GM23338 (cell line): ENCODE results near the gene PSMA1. TPM values are rescaled to one million over a fixed set of nuclear protein-coding genes. Genes with fewer than 3 reads are reported as not detected.
"Not testable (repeated sequence)": the region's sequence is repeated elsewhere in the genome, so short reads cannot be mapped to it uniquely, and the experiment has no call there.

Source experiments
- ATAC-seq: fragments of 200-7000 bp; cut with Tn5 transposase; 3 replicates; pipeline ENCODE4 v1.9.1; 2020
- DNase-seq: peaks from one replicate; pipeline ENCODE4 v3.0.0-alpha.2; 2015; ENCODE audit warnings: low spot score
- H2AFZ ChIP-seq: fragments of 200-600 bp; sonication (generic); 2 replicates; pipeline ENCODE4 v1.8.0; 2016; ENCODE audit warnings: antibody characterized with exemption, mild to moderate bottlenecking, moderate library complexity
- H3F3A ChIP-seq: fragments of 200-600 bp; sonication (generic); replicated peaks from 2 replicates; pipeline ENCODE4 v1.8.0; 2017; ENCODE audit warnings: antibody characterized with exemption, mixed run types, low read depth
- H3K27ac ChIP-seq: fragments of 200-600 bp; sonication (generic); 2 replicates; pipeline ENCODE4 v1.6.1; 2016; ENCODE audit warnings: low read depth
- H3K27me3 ChIP-seq: fragments of 200-600 bp; sonication (generic); 2 replicates; pipeline ENCODE4 v1.8.0; 2016; ENCODE audit warnings: mild to moderate bottlenecking, mixed run types, moderate library complexity; ENCODE audit not compliant: insufficient read depth
- H3K36me3 ChIP-seq: fragments of 200-600 bp; sonication (generic); 2 replicates; pipeline ENCODE4 v1.8.0; 2016; ENCODE audit warnings: mild to moderate bottlenecking; ENCODE audit not compliant: insufficient read depth
- H3K4me1 ChIP-seq: fragments of 200-600 bp; sonication (generic); 2 replicates; pipeline ENCODE4 v1.8.0; 2016; ENCODE audit warnings: mild to moderate bottlenecking, moderate library complexity; ENCODE audit not compliant: insufficient read depth
- H3K4me2 ChIP-seq: fragments of 200-600 bp; sonication (generic); 2 replicates; pipeline ENCODE4 v1.7.1; 2017; ENCODE audit warnings: mixed run types
- H3K4me3 ChIP-seq: fragments of 200-600 bp; sonication (generic); 2 replicates; pipeline ENCODE4 v1.6.1; 2016; ENCODE audit warnings: mixed run types
- H3K79me2 ChIP-seq: fragments of 200-600 bp; sonication (generic); replicated peaks from 2 replicates; pipeline ENCODE4 v1.8.0; 2017; ENCODE audit warnings: mild to moderate bottlenecking; ENCODE audit not compliant: insufficient read depth
- H3K9me2 ChIP-seq: fragments of 200-600 bp; sonication (generic); 2 replicates; pipeline ENCODE4 v1.8.0; 2017; ENCODE audit not compliant: insufficient read depth
- H4K20me1 ChIP-seq: fragments of 200-600 bp; sonication (generic); replicated peaks from 2 replicates; pipeline ENCODE4 v1.8.0; 2017; ENCODE audit warnings: mild to moderate bottlenecking; ENCODE audit not compliant: insufficient read depth
- H3K27ac Mint-ChIP-seq: 2 replicates; pipeline ENCODE4 v1.8.0; 2020; ENCODE audit warnings: inconsistent platforms, mild to moderate bottlenecking, moderate library complexity, mixed read lengths
- H3K27me3 Mint-ChIP-seq: 3 replicates; pipeline ENCODE4 v1.8.0; 2022; ENCODE audit warnings: low read depth, mild to moderate bottlenecking, moderate library complexity, mixed read lengths, inconsistent platforms; ENCODE audit not compliant: insufficient read depth, poor library complexity
- H3K36me3 Mint-ChIP-seq: 3 replicates; pipeline ENCODE4 v1.8.0; 2021; ENCODE audit warnings: low read depth, mild to moderate bottlenecking, inconsistent platforms, moderate library complexity, mixed read lengths
- H3K4me1 Mint-ChIP-seq: 3 replicates; pipeline ENCODE4 v1.8.0; 2020; ENCODE audit warnings: mild to moderate bottlenecking, inconsistent platforms, mixed read lengths
- H3K4me3 Mint-ChIP-seq: 3 replicates; pipeline ENCODE4 v1.8.0; 2021; ENCODE audit warnings: moderate library complexity, mild to moderate bottlenecking, inconsistent platforms, mixed read lengths
- H3K9me3 Mint-ChIP-seq: 3 replicates; pipeline ENCODE4 v1.8.0; 2020; ENCODE audit warnings: moderate library complexity, mild to moderate bottlenecking, inconsistent platforms, mixed read lengths
- CREB1 ChIP-seq: fragments of 250-450 bp; sonication (Bioruptor Pico); IDR thresholded peaks from 2 replicates; pipeline ENCODE4 v1.5.0; 2020; ENCODE audit warnings: low read depth, mild to moderate bottlenecking, moderate library complexity
- JUNB ChIP-seq: IDR thresholded peaks from one replicate; pipeline ENCODE4 v1.6.1; 2016; ENCODE audit warnings: antibody characterized with exemption; ENCODE audit not compliant: unreplicated experiment
- POLR2AphosphoS5 ChIP-seq: IDR thresholded peaks from 2 replicates; pipeline ENCODE4 v1.6.1; 2016; ENCODE audit warnings: antibody characterized with exemption, low read depth
- STAT1 ChIP-seq: IDR thresholded peaks from one replicate; pipeline ENCODE4 v1.6.1; 2016; ENCODE audit warnings: antibody characterized with exemption; ENCODE audit not compliant: unreplicated experiment
- ZNF114 ChIP-seq: fragments of 250-450 bp; sonication (Bioruptor Pico); IDR thresholded peaks from 2 replicates; pipeline ENCODE4 v1.5.0; 2020; ENCODE audit warnings: mild to moderate bottlenecking, moderate library complexity
- ZNF331 ChIP-seq: fragments of 250-450 bp; sonication (Bioruptor Pico); IDR thresholded peaks from 2 replicates; pipeline ENCODE4 v1.5.0; 2020; ENCODE audit warnings: low read depth, mild to moderate bottlenecking, moderate library complexity
- long read RNA-seq: library from polyadenylated mRNA; unstranded; transcript quantifications from one replicate; pipeline ENCODE4 v2.0.0, GENCODE V29; 2020; ENCODE audit not compliant: unreplicated experiment
- polyA plus RNA-seq: library from polyadenylated mRNA; unstranded; fragments of >200 nt; fragmentation: Nextera tagmentation; extraction: Ambion mirVana; gene quantifications from 2 replicates; pipeline ENCODE4 v1.2.1, GENCODE V29; 2016
- total RNA-seq: library from RNA; depleted of rRNA; stranded (reverse); fragments of >200 nt; shearing (Covaris generic); gene quantifications from 2 replicates; pipeline ENCODE4 v1.2.3, GENCODE V29; 2014; rRNA removed
- TF ChIP-seq, protein P1 (sequence below): IDR thresholded peaks from 2 replicates; pipeline ENCODE4 v1.6.1; 2016; ENCODE audit warnings: antibody characterized with exemption

PSMA1 gene
- total RNA-seq = 169 and 197 TPM in 2 replicates
- 337 and 338 TPM in 2 replicates for polyA plus RNA-seq
- long read RNA-seq, transcript PSMA1-201 (10 exons, 1,505 nt) = major isoform, 255 of 309 reads
- long read RNA-seq, transcript PSMA1-209 (10 exons, 1,527 nt) = minor isoform, 7 of 309 reads
- long read RNA-seq, partial matches to known transcripts = 5 of 309 reads
- long read RNA-seq, other reads (novel, unspliced or antisense) = 40 of 309 reads

DNA sequence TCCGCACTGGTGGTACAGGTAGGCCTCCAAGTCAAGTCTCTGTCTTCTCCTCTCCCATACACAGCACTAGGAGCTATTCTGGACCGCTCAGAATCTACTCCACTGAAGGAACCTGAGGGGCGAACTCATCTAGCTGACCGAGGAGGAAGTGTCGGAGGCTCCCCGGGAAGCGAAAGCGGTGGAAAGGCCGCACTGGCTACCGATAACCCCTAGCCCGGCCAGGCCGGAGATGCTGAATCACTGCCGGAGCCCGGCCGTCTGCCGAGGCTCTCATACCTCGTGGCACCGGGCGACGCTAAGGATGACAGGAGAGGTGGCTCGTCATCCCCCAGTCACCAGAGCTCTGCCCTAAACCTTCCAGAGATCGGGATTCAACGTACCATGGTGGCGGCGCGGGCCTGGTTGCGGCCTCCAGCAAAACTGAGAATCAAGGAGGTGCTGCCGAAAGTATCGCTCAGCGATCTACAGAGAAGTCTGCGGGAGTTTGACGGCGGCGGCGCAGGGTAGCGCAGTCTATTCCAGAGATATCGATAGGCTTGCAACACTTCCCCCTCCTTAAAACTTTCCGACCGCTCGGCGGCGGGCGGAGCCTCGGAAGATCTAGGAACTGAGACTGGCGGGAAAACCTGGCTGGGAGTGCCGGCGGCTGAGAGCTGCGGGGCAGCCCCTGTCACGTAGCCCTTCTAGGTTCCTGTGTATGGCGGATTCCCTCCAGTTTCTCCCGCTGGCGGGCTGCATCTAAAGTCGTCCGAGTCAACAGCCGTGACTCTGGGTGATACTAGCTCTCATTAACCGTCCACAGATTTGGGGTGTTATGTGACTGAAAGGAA lies at the start of gene PSMA1:
PSMA1 (minus strand) TSS at position 470 of the 830 bp plus-strand sequence; CDS start at position 383, 87 bp downstream.
- Histone ChIP-seq H3K9me2 (no peaks in the 10 kb centered on the region), H3F3A (0 out of 2 replicates have a peak, but pooled peaks cover 3% of the 10 kb centered on the region), H3K79me2 (peaks cover 19% of the 10 kb centered on the region), H3K4me3 (peak within 1 kb of the TSS; percentile 97), H3K36me3 (peaks cover 13% of the 10 kb centered on the region; the same call in 1 of the 2 replicates), H4K20me1 (no peaks in the 10 kb centered on the region), H2AFZ (peak within 1 kb of the TSS; percentile 92), H3K27me3 (no peaks in the 10 kb centered on the region), H3K4me2 (peak within 1 kb of the TSS; percentile 96), H3K27ac (peak within 1 kb of the TSS; percentile 79), H3K4me1 (peaks cover 8% of the 10 kb centered on the region)
- peaks cover 26% of the 10 kb centered on the region for H3K36me3 Mint-ChIP-seq
- peak within 1 kb of the TSS; percentile 97 for H3K4me3 Mint-ChIP-seq
- peak; percentile 98 for DNase-seq
- H3K4me1 Mint-ChIP-seq = peaks cover 15% of the 10 kb centered on the region
- peak; percentile 96 for ATAC-seq
- peak within 1 kb of the TSS; percentile 99 for H3K27ac Mint-ChIP-seq
- peaks cover 6% of the 10 kb centered on the region for H3K27me3 Mint-ChIP-seq
- no peaks in the 10 kb centered on the region for H3K9me3 Mint-ChIP-seq
- TF ChIP-seq CREB1 (CRISPR knock-in tag) (0 out of 2 replicates have a peak, but pooled peaks have one; percentile 65), POLR2AphosphoS5 (peak; percentile 94), STAT1 (no peak), ZNF114 (no peak)
- TF ChIP-seq, protein P1, sequence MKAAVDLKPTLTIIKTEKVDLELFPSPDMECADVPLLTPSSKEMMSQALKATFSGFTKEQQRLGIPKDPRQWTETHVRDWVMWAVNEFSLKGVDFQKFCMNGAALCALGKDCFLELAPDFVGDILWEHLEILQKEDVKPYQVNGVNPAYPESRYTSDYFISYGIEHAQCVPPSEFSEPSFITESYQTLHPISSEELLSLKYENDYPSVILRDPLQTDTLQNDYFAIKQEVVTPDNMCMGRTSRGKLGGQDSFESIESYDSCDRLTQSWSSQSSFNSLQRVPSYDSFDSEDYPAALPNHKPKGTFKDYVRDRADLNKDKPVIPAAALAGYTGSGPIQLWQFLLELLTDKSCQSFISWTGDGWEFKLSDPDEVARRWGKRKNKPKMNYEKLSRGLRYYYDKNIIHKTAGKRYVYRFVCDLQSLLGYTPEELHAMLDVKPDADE = peak; percentile 83

DNA sequence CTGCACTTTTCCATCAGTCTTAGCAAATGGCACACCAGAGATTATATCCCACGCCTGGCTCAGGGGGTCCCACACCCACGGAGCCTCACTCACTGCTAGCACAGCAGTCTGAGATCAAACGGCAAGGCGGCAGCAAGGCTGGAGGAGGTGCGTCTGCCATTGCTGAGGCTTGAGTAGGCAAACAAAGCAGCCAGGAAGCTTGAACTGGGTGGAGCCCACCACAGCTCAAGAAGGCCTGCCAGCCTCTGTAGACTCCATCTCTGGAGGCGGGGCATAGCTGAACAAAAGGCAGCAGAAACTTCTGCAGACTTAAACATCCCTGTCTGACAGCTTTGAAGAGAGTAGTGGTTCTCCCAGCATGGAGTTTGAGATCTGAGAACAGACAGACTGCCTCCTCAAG lies 49.3 kb upstream of the PSMA1 start:
- not testable (repeated sequence) for H3K79me2 ChIP-seq, H3K9me2 ChIP-seq, H3K36me3 ChIP-seq, H3K27ac Mint-ChIP-seq, H3K4me2 ChIP-seq, H3K4me3 Mint-ChIP-seq, H3K27me3 Mint-ChIP-seq, H3K4me1 ChIP-seq, ATAC-seq, H4K20me1 ChIP-seq, H3K27me3 ChIP-seq, H3F3A ChIP-seq, H2AFZ ChIP-seq, H3K4me3 ChIP-seq, DNase-seq, H3K27ac ChIP-seq
- H3K9me3 Mint-ChIP-seq = peaks cover 24% of the 10 kb centered on the region
- H3K36me3 Mint-ChIP-seq = peaks cover 12% of the 10 kb centered on the region; the same call in 1 of the 3 replicates
- H3K4me1 Mint-ChIP-seq = peaks cover 10% of the 10 kb centered on the region

DNA sequence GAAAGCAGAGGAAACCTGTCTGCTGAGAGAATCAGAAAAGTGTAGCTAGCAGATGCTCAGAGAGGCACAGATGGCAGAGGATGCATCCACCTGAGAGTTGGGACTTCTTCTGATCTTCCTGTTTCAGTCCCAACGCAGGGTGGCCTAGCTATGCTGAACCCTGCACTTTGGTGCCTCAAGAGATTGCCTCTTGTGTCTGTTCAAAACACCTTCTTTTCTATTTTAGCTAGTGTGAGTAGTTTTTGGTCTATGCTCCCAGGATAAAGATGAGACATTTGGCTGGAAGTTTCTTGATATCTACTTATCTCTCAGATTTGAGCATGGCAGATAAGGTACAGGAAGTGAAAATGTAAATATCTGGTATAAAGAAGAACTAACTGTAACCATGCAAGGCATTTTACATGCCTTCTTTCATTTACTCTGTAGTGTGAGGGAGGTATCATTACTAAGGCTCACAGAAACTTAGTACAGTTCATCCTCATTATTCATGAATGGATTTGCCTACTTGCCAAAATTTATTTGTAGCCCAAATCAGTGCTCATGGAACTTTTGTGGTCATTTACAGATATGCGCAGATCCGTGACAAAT lies 47.0 kb upstream of the PSMA1 start:
- no peak overlapping the region for H3K27ac Mint-ChIP-seq
- H3K79me2 ChIP-seq = no peaks in the 10 kb centered on the region
- no peaks in the 10 kb centered on the region for H3K36me3 ChIP-seq
- H3F3A ChIP-seq = no peaks in the 10 kb centered on the region
- no peaks in the 10 kb centered on the region for H3K27me3 ChIP-seq
- H3K27me3 Mint-ChIP-seq = no peaks in the 10 kb centered on the region
- ATAC-seq (no peak), DNase-seq (no peak)
- H4K20me1 ChIP-seq = no peaks in the 10 kb centered on the region
- H3K4me3 ChIP-seq = no peak overlapping the region
- peaks cover 14% of the 10 kb centered on the region for H3K9me3 Mint-ChIP-seq
- no peaks in the 10 kb centered on the region for H3K9me2 ChIP-seq
- H3K36me3 Mint-ChIP-seq = peaks cover 12% of the 10 kb centered on the region; the same call in 1 of the 3 replicates
- H3K4me2 ChIP-seq = no peak overlapping the region
- H3K4me3 Mint-ChIP-seq = no peak overlapping the region
- peaks cover 10% of the 10 kb centered on the region for H3K4me1 Mint-ChIP-seq
- no peak overlapping the region for H3K27ac ChIP-seq
- H3K4me1 ChIP-seq = peaks cover 5% of the 10 kb centered on the region; the same call in 1 of the 2 replicates
- H2AFZ ChIP-seq = no peak overlapping the region
- no peak for TF ChIP-seq STAT1
- TF ChIP-seq JUNB = no peak
- TF ChIP-seq, protein P1 = no peak
- TF ChIP-seq ZNF331 = no peak
